ENCODE measurements around the gene ERO1B.

- TF ChIP-seq CEBPB (IDR thresholded peaks at IDR 0.05) (no peak), CREB1 (IDR thresholded peaks at IDR 0.05; ENCODE audit: low read depth) (no peak), TCF12 (IDR thresholded peaks at IDR 0.05; ENCODE audit: low read depth) (no peak), MAX (IDR thresholded peaks at IDR 0.05) (no peak), TAF1 (IDR thresholded peaks at IDR 0.05; ENCODE audit: low read depth) (no peak), EGR1 (IDR thresholded peaks at IDR 0.05) (no peak), YY1 (IDR thresholded peaks at IDR 0.05; ENCODE audit: low read depth) (no peak), RAD21 (IDR thresholded peaks at IDR 0.05; ENCODE audit: low read depth) (no peak)
Measured at GRCh38 chr1:236166041-236166440, 115.7 kb downstream of the ERO1B start.

All from Ishikawa (cell line).